VCaP (cell line): ENCODE measurements around the gene OXCT1.

Source experiments
- H3K27ac ChIP-seq: fragments of 450-650 bp; 2 replicates; pipeline ENCODE4 v1.5.1; 2017
- CTCF ChIP-seq: fragments of 450-650 bp; conservative IDR thresholded peaks from 2 replicates; pipeline ENCODE4 v1.5.1; 2017; ENCODE audit warnings: mild to moderate bottlenecking, moderate library complexity

The OXCT1 gene

GRCh38 chr5:41789434-41789833, 80.8 kb downstream of the OXCT1 start:
- peak overlapping the region; percentile 45; the same call in 1 of the 2 replicates for H3K27ac ChIP-seq
- TF ChIP-seq CTCF, result no peak

GRCh38 chr5:41788941-41789368, 81.3 kb downstream of the OXCT1 start:
- peak overlapping the region; percentile 9; the same call in 1 of the 2 replicates for H3K27ac ChIP-seq
- TF ChIP-seq CTCF, result no peak

GRCh38 chr5:41787265-41787664, 83.0 kb downstream of the OXCT1 start:
- no peak overlapping the region for H3K27ac ChIP-seq
- TF ChIP-seq CTCF, result no peak

- H3K27ac ChIP-seq, result peak overlapping the region; percentile 13; the same call in 1 of the 2 replicates
- no peak for TF ChIP-seq CTCF
Measured at GRCh38 chr5:41785061-41785460, 85.2 kb downstream of the OXCT1 start.

- H3K27ac ChIP-seq, result no peak overlapping the region
- no peak for TF ChIP-seq CTCF
Measured at GRCh38 chr5:41778410-41778809, 91.8 kb downstream of the OXCT1 start.

- no peak overlapping the region for H3K27ac ChIP-seq
- no peak for TF ChIP-seq CTCF
Measured at GRCh38 chr5:41776435-41776834, 93.8 kb downstream of the OXCT1 start.

GRCh38 chr5:41773799-41774198, 96.4 kb downstream of the OXCT1 start:
- H3K27ac ChIP-seq, result no peak overlapping the region
- no peak for TF ChIP-seq CTCF
